ENCODE results near the gene HSPA14. TPM values are rescaled to one million over a fixed set of nuclear protein-coding genes. Genes with fewer than 3 reads are reported as not detected.

HSPA14 gene
- total and polyA plus RNA-seq, 2 of the 8 experiments (the other 6 are each of a cell fraction or from before 2014, with no cell fraction given): 20.5 to 36.4 TPM

DNA sequence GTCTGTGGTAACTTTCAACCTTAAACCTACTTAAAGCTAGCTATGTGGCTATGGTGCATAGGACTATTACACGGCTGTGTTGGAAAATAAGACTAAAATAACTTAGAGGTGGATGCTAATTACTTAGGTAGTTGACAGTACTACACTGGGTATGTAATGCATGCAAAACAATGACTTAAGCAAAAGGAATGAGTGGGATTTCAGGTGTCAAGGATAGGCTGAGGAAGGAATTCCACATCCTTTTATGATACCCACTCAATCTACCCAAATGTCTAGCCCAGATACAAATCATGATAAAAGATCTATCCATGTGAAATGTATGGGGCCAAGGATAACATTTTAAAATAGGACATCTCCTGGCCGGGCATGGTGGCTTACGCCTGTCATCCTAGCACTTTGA, 14.1 kb upstream of the HSPA14 start:
- H4K8ac ChIP-seq (ENCODE audit: extremely low read depth, insufficient read depth, low read length): no peak overlapping the region
- no peaks in the 10 kb centered on the region for H3K9me3 ChIP-seq (ENCODE audit: insufficient read depth in 2 of 2, low read depth in 1 of 2, low read length in 1 of 2)
- no peaks in the 10 kb centered on the region for H4K20me1 ChIP-seq (replicated peaks in 1 of 2; ENCODE audit: control insufficient read depth in 1 of 2, insufficient read depth in 2 of 2, low read length in 2 of 2)
- H2BK12ac ChIP-seq (ENCODE audit: low read depth, low read length): no peak overlapping the region
- H2BK20ac ChIP-seq (ENCODE audit: low read length): no peak overlapping the region
- no peak overlapping the region for H2AK5ac ChIP-seq (ENCODE audit: low read depth, low read length)
- no peak overlapping the region for H3K4me2 ChIP-seq (ENCODE audit: insufficient read depth in 1 of 2, low read depth in 2 of 2, low read length in 2 of 2)
- H3K79me1 ChIP-seq (ENCODE audit: low read depth, low read length): no peaks in the 10 kb centered on the region
- H3K4me3 ChIP-seq (ENCODE audit: extremely low read depth in 1 of 4, insufficient read depth in 2 of 4, low read depth in 3 of 4, low read length in 4 of 4): no peak overlapping the region
- no peak overlapping the region for H2AFZ ChIP-seq (ENCODE audit: low read length)
- H4K5ac ChIP-seq (ENCODE audit: insufficient read length, low read depth, low read length): no peak overlapping the region
- H3K23ac ChIP-seq (ENCODE audit: insufficient read length): no peak overlapping the region
- ChIA-PET POLR2A (ENCODE audit: partially characterized antibody) (interaction anchor here (0.9 kb wide), 1 partner anchor 71 kb away, joined by 4 read pairs; no protein-coding TSS in a partner anchor), CTCF (ENCODE audit: partially characterized antibody) (interaction anchor here (0.7 to 3.9 kb wide), 22 partner anchors 7 to 325 kb away, joined by 3 to 40 read pairs (median 4); partner anchors contain the start of gene FAM107B)
- H3K23me2 ChIP-seq (ENCODE audit: low read depth, low read length): no peaks in the 10 kb centered on the region
- 88% methylated on average over 3 of the region's 3 CpGs; no CpG with 5 or more reads in 1 of the 2 experiments for WGBS, 2 experiments (ENCODE audit: extremely low coverage in 1 of 2, insufficient coverage in 1 of 2, insufficient read length in 1 of 2, insufficient replicate concordance in 2 of 2, low coverage in 1 of 2, low lambda C conversion rate in 2 of 2, missing lambda C conversion rate in 1 of 2)
- no peaks in the 10 kb centered on the region for H3K79me2 ChIP-seq (ENCODE audit: control insufficient read depth in 1 of 2, insufficient read depth in 2 of 2, low read length in 2 of 2)
- no peak overlapping the region for H3K4ac ChIP-seq (replicated peaks; ENCODE audit: insufficient read length, low read depth, low read length)
- no peaks in the 10 kb centered on the region for H3K27me3 ChIP-seq (replicated peaks in 1 of 4; ENCODE audit: control insufficient read depth in 3 of 4, extremely low read depth in 1 of 4, insufficient read depth in 3 of 4, low read length in 3 of 4)
- H3K27ac ChIP-seq (ENCODE audit: low read depth, low read length): no peak overlapping the region
- H3K56ac ChIP-seq (replicated peaks; ENCODE audit: insufficient read length, low read depth, low read length): no peak overlapping the region
- H3K9ac ChIP-seq (replicated peaks in 1 of 4; ENCODE audit: extremely low read depth in 1 of 4, low read depth in 3 of 4, low read length in 3 of 4): no peak overlapping the region
- H3K18ac ChIP-seq (ENCODE audit: extremely low read depth, low read length): no peak overlapping the region
- no peak overlapping the region for H3K14ac ChIP-seq (ENCODE audit: insufficient read length)
- TF ChIP-seq SUZ12 (IDR thresholded peaks at IDR 0.05; ENCODE audit: low read length): no peak
- TF ChIP-seq MAFK (IDR thresholded peaks at IDR 0.05; ENCODE audit: low read depth, low read length): no peak
- no peak for TF ChIP-seq BRCA1 (IDR thresholded peaks at IDR 0.05; ENCODE audit: low read depth, low read length)
- TF ChIP-seq SIX5 (IDR thresholded peaks at IDR 0.05; ENCODE audit: low read depth, low read length): no peak
- TF ChIP-seq TEAD4 (IDR thresholded peaks at IDR 0.05; ENCODE audit: low read depth, low read length): no peak
- no peak for TF ChIP-seq HDAC2 (IDR thresholded peaks at IDR 0.05; ENCODE audit: borderline replicate concordance in 1 of 2, low read depth in 2 of 2, low read length in 2 of 2)
- TF ChIP-seq CBX8 (IDR thresholded peaks at IDR 0.05; ENCODE audit: borderline replicate concordance, low read depth, low read length): no peak
- H2BK15ac ChIP-seq (ENCODE audit: low read length): no peak overlapping the region
- no peaks in the 10 kb centered on the region; a peak in 2 of 7 replicates for H3K4me1 ChIP-seq (replicated peaks in 1 of 4; ENCODE audit: control insufficient read depth in 3 of 4, insufficient read depth in 4 of 4, low read length in 3 of 4)
- no peak for DNase-seq (ENCODE audit: low read depth in 1 of 2, low spot score in 2 of 2)
- no peak overlapping the region for H2BK120ac ChIP-seq (replicated peaks; ENCODE audit: low read depth, low read length)
- H2BK5ac ChIP-seq (ENCODE audit: low read depth, low read length): no peak overlapping the region
- no peak overlapping the region for H4K91ac ChIP-seq (replicated peaks; ENCODE audit: insufficient read length, low read length)
- H3K36me3 ChIP-seq (ENCODE audit: control insufficient read depth in 2 of 4, insufficient read depth in 4 of 4, low read length in 3 of 4): no peaks in the 10 kb centered on the region
- no peak for FAIRE-seq

Data from H1 (cell line).